ENCODE results near the gene PRSS1.
"Not testable (repeated sequence)": the region's sequence is repeated elsewhere in the genome, so short reads cannot be mapped to it uniquely, and the experiment has no call there.

Gene PRSS1

DNA sequence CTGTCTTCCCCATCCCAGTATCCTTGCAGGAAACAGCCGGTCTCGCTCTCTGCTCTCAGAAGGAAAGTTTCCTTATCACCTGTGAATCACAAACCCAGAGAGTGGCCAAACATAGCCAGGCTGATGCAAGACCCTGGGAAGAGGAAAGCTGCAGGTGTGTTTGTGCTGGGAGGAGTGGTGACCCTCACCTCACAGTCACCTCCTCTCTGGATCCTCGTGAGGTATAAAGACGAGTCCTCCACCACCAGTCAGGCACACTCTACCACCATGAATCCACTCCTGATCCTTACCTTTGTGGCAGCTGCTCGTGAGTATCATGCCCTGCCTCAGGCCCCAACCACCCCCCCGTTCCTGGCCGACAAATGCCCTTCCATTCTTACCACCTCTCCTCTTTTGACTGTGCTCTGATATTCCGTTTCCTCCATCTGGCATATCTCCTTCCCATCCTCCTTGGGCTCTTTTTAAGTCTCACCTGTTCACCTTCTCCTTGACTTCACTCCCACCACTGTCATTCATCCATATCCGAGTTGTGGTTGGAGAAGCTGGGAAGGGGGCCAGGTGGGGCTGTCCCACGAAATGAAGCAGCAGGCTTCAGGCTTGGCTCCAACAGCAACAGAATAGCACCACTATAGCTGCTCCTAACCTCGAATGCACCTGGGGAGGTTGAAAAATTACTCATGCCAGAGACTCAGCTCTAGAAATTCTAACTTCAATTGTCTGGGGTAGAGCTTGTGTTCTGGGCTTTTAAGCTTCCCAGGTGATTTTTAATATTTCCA, at the start of gene PRSS1:
Gene PRSS1 (plus strand): TSS at position 255 of the 776 bp plus-strand sequence. CDS start 13 bp downstream, at position 268.
- no peak for DNase-seq

DNA sequence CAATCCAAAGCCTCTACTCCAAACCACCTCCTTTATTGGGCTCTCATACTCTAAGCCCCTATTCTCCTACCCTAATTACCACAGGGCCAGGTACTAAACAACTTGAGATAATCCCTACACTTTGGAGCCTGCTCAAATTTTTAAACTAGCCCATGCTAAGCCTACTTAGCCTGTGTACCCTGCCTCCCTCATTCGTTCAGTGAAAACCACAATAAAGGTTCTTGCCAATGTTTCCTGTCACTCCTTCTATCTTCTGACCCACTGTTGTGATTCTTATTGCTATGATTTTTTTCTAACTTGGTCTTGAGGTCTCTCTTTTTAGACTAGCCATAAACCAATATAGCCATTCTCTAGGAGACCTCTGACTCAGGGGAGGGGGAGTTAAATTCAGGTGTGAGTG, 48.3 kb upstream of the PRSS1 start:
- intact Hi-C loops (cut with DNase I); DNase-seq: not testable (repeated sequence)

More for the DNA sequence above, at the start of gene PRSS1:
- intact Hi-C loops (cut with DNase I) = no loop called here

DNA sequence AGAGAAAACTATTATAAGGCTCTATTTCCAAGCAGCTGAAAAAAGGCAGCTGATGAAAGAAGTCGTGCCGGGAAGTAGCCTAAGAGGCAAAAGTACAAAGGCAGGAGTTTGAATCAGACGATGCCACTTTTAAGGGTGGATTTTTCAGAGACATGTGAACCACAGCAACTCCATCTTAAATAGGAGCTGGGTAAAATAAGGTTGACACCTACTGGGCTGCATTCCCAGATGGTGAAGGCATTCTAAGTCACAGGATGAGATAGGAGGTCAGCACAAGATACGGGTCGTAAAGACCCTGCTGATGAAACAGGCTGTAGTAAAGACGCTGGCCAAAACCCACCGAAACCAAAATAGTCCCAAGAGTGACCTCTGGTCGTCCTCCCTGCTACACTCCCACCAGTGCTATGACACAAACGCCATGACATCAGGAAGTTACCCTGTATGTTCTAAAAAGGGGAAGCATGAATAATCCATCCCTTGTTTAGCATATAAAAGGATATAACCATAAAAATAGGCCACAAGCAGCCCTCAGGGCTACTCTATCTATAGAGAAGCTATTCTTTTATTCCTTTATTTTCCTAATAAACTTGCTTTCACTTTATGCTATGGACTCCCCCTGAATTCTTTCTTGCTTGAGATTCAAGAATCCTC, 45.5 kb upstream of the PRSS1 start:
- intact Hi-C loops (cut with DNase I) = no loop called here
- no peak for DNase-seq

DNA sequence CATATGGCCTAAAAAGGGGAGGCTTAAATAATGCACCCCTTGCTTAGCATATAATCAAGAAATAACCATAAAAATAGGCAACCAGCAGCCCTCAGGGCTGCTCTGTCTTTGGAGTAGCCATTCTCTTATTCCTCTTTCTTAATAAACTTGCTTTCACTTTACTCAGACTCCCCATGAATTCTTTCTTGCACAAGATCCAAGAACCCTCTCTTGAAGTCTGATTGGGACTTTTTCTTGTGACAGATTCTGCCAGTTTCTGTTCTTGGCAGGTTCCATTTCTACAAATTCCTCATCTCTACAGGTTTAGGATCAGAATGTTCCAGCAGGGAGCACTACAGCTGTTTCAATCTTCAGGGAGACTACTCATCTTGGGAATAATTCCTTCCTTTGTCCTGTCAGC, 40.5 kb upstream of the PRSS1 start:
- DNase-seq; intact Hi-C loops (cut with DNase I): not testable (repeated sequence)

DNA sequence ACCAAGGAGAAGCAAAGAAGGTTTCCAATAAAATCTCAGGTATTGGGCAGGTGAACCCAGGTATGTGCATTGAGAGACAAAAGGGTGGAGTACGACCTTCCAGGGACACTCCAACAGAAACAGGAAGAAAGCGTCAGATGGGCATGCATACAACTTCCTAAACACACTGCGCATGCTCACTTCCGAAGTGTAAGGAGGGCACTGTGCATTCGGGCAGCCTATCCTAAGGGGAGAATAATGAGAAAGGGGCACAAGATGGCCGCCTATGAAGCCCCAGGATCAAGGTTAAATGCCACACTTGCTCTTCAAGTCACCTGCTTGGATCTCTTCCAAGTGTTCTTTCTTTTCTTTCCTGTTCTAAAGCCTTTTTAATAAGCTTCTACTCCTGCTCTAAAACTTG, 39.4 kb upstream of the PRSS1 start:
- intact Hi-C loops (cut with DNase I) = no loop called here
- no peak for DNase-seq

DNA sequence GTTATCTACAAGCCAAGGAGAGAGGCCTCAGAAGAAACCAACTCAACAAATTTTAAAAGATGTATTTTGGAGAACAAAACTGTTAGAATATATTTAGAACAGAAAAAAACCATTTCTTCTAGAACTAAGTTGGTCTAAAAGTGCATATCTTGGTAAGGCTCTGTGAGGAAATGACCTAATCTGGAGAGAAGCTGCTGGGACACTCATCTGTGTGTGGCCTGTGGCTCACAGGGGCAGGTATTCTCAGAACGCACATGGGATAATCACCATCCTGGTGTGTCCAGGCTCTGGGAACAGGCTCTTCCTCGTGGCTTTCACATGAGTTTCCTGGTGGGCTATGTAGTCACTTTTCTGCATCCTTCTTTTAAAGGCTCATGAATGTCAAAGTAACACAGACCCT, 38.1 kb upstream of the PRSS1 start:
- no peak for DNase-seq
- intact Hi-C loops (cut with DNase I) = no loop called here

DNA sequence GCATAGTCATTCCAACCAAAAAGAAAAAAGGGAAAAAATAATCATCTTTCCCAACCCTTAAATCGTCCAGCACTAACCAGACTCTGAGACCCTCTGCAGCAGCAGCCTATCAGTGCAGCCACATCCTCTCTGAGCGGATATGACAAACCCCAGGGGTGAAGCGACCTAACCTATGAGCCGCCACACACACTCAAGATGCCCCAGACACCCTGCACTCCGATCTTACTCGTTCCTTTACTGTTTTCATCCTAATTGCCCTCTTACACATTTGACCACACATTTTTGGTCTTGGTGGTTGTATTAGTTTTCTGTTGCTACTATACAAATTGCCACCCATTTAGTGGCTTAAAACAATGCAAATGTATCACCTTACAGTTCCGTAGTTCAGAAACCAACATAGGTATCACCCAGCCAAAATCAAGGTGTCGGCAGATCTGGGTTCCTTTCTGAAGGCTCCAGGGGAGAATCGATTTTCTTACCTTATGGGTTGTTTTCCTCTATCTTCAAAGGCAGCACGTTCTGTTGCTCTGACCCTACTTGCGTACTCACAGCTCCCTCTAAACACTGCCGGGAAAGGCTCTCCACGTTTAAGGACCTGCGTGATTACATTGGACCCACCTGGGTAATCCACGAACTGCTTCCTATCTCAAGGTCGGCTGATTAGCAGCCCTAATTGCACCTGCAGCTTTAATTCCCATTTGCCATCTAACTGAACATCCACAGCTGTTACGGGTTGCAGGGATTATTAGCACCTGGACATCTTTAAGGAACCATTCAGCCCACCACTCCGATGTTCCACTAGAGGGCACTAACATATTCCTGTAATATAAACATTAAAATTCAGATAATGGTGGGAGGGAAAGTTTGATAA, 37.3 kb upstream of the PRSS1 start:
- DNase-seq = peak in 4 of 42 donors; percentile 3 to 43 (median 12)

DNA sequence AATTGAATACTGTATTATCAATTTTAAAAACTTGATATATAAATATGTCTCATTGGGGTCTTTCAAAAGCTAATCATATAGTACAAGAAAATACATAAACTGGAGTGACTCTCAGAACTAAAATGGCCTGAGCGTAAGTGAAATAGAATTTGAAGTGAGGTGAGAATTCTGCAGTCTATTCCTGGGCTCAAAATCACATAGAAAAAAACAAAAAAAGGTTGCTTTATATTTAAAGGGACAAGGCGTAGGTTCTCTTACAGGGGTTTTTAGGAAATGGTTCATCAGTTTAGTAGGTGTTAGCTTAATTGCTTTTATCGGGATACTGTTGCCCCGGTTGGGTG, 36.7 kb upstream of the PRSS1 start:
- intact Hi-C loops (cut with DNase I) = no loop called here
- DNase-seq = no peak

More for the DNA sequence above, 37.3 kb upstream of the PRSS1 start:
- intact Hi-C loops (cut with DNase I) = no loop called here

DNA sequence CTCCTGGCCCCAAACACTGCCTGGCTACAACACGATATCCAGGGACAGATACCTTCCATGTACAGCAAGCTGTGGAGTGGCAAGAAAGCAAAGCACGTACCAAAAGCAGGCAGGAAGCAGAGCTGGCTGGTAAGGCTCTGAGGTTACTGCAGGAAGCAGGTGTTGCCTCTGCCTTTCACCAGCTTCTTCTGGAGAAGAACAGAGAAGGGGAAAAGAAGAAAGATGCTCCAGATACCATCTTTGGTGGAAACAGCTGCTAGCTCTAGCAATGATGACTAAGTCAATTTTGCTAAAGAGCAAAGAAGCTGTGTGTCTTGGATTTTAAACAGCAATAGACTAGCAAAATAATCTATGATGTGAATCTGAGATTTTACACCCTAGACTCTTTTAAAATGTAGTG, 34.9 kb upstream of the PRSS1 start:
- DNase-seq = no peak
- intact Hi-C loops (cut with DNase I) = no loop called here

DNA sequence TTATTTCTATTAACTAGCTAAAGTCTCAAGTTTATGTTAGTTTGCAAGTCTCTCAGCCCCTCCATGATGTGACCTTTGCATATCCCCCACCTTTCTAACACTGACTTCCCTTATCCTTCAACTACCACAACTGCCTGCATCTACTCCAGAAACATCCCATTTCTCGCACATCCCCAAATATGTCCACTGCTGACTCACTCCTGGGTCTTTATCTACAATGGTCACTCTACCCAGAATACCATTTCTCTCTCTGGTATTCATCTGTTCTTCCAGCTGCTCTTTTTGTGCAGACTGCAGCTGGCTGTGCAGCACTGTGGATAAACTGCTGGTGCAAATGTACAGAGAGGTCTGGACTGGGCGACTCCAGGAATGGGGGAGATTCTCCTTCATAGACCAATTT, 32.7 kb upstream of the PRSS1 start:
- no peak for DNase-seq
- intact Hi-C loops (cut with DNase I) = no loop called here

DNA sequence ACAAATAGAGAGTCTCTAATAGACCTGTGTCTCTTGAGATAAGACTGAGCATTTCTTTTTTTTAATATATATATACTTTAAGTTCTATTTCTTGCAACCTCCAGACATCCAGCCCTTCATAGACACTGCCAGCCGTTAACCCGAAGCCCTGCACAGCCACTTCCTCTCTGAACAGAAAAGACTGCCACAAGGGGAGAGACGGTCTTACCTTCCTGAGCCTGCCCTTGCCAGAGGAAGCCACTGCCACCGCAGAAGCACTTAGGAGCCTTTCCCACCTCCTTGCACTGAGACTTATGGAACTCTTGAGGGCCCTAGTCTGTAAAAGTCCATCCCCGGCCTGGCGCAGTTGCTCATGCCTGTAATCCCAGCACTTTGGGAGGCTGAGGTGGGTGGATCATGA, 31.8 kb upstream of the PRSS1 start:
- no peak for DNase-seq
- intact Hi-C loops (cut with DNase I) = no loop called here

DNA sequence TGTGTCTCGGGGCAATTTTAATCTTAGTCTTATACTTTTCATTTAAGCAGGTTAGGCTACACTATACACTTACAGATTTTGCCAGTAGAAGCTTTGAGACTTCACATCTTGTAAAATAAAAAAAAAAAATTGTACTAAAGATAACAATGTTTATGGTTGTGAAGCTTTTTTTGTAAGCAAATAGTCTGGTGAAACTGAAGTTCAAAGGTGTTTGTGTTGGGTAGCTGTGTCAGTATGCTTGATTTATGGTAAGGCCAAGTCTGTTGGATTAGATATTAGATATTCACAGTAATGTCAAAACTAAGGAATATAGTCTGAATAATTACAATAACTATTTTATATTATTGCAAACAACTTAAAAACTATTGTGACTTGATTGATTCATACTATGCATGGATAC, 31.0 kb upstream of the PRSS1 start:
- DNase-seq = no peak
- intact Hi-C loops (cut with DNase I) = no loop called here

DNA sequence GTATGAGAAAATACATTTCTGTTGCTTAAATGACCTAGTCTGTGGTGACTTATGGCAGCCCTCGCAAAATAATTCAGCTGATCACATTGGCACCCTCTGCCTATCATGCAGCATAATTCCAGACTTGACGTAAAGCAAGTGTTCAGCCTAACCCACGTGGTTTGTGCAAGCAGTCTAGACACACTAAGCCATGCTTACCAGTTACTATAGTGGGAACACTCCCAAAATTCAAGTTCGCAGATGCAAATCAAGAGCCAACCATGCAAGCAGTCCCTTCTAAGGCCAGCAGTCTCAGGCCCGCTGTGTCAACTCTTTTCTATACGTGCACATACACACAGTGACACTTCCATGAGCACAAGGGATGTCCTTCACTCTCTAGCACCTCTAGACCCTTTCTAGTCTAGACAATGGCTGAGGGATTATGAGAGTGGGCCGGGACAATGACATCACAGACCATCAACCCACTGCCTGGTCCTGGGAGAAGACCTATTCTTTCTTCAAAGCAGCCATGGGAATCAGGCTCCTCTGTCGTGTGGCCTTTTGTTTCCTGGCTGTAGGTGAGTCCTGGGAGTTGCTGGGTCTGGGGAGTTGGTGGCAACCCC, 29.0 kb upstream of the PRSS1 start:
- no peak for DNase-seq
- intact Hi-C loops (cut with DNase I) = no loop called here

DNA sequence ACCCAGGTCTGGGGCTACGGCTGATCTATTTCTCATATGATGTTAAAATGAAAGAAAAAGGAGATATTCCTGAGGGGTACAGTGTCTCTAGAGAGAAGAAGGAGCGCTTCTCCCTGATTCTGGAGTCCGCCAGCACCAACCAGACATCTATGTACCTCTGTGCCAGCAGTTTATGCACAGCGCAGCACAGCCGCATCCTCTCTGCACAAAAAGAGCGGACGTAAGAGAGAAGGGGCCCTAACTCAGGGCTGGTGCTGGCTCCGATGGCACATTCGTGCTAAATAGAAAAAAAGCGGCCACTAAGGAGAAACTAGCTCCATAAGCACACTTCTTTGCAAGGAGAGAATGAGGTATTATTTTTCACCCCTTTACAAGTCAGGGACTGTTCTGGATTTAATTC, 28.3 kb upstream of the PRSS1 start:
- no peak for DNase-seq
- intact Hi-C loops (cut with DNase I) = no loop called here

DNA sequence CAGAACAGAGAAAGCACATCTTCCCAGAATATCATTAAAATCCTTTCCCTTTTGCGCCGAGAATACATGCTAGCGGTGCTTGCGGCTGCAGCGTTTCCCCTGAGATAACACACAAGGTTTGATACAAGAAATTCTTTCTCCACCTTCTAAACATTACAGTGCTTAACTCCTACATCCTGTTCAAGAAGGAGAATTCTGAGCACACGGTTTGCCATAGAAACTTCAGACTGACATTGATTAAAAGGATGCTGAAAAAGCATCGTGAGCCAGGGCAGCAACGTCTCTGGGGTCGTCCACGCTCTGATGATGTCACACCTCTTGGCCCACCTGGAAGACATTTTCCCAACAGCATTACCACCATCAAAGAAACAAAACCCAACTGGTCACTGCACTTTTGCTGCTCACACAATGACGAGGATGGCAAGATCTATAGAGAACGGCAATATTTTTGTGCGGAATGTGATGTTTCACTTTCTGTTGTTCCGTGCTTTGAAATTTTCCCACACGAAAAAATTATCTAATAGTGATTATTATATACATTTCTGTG, 27.0 kb upstream of the PRSS1 start:
- peak in 2 of 42 donors; percentile 5 to 11 for DNase-seq
- intact Hi-C loops (cut with DNase I) = no loop called here

DNA sequence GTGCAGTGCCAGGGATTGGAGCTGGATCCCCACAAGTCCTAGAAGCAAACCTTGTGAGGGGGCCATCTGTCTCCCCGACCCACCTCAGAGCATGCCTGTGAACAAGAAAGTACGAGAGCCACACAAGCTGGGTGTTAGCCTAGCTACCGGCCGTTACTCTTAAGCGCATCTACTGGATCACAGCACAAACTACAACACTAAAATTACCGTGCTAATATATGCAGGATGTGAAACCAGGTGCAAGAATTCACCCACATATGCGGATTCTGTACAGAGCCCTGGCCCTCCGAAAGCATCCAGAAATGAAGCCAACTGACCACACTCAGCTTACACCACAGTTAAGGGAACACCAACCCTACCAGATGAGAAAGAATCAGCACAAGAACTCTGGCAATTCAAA, 16.0 kb upstream of the PRSS1 start:
- intact Hi-C loops (cut with DNase I) = no loop called here
- DNase-seq = no peak

DNA sequence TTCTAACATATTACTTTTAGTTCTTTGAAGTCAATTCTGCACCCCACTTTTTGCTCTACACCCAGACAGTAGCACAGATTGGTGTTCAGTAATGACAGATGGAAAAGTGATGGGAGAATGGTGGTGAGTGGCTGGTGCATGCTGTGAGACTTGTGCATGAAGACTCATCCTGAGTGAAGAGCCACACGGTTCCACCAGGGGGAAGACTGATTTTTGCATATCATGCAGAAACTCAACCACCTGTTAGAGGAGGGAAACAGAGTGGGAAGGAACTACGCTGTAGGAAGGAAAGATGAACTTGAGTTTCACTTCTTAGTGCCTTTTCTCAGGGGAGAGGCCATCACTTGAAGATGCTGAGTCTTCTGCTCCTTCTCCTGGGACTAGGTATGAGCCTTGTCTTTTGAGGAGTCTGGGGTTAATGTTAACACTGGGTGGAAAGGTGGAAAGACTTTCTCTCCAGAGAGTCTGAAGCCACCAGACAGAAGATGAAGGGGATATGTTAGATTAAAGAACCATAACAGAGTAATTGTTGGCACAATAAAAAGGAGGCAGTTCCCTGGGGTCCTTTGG, 9.3 kb upstream of the PRSS1 start:
- intact Hi-C loops (cut with DNase I) = no loop called here
- DNase-seq = no peak

DNA sequence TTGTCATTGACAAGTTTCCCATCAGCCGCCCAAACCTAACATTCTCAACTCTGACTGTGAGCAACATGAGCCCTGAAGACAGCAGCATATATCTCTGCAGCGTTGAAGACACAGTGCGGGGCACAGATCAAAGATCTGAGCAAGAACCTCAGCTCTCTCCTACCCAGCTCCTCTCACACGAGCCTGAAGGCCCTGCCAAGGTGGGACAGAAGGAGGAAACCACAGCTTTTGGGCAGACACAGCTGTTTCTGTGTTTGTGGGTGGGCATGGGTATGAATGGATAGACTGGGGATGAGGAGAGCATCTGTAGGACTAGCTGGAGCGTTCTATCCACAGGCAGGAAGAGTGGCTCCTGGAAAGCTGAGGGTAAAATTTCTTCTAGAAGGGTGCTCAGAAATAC, 8.5 kb upstream of the PRSS1 start:
- intact Hi-C loops (cut with DNase I) = no loop called here

DNA sequence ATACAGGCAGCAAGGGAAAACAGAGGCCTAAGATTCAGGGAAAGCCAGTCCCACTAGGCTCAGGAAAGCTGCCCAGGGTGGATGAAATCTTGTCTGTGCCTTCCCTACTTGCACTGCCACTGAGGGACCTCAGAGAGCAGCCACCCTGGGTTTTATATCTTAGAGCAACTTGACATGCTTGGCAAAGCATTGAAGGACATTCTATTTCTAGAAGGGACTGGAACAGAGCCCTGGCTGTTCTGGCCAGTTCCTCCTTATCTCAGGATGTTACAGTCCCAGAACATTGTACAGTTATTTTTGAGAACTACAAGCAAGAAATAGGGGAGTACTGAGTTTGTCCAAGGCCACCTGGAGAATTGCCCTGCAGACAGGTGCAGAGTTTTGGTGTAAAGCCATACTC, 7.3 kb upstream of the PRSS1 start:
- DNase-seq; intact Hi-C loops (cut with DNase I): not testable (repeated sequence)

More for the DNA sequence above, 8.5 kb upstream of the PRSS1 start:
- DNase-seq = no peak
